ENCODE measurements around the gene CPPED1.

CPPED1 gene

DNA sequence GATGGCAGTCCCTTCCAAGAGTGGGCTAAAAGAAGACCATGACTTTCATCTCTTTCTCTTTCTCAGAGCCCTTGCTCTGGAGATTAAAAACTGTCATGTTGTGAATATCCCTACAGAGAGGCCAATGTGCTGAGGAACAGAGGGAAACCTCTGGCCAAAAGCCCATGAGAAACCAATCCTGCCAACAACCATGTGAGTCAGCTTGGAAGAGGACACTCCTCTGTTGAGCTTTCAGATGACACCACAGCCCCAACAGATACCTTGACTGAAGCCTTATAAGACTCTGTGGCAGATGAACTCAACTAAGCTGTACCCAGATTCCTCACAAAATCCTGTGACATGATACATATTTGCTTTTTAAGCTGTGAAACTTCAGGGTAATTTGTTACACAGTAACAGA lies 19.6 kb downstream of the CPPED1 start:
- no peak overlapping the region for H3K4me3 ChIP-seq (ENCODE audit: low read depth, low read length)
- no peak for TF ChIP-seq MAX (IDR thresholded peaks at IDR 0.05; ENCODE audit: low read depth, low read length)
- TF ChIP-seq MYC (IDR thresholded peaks at IDR 0.05; ENCODE audit: low read depth, low read length), result no peak
- no peak for TF ChIP-seq CTCF (IDR thresholded peaks at IDR 0.05; ENCODE audit: low read depth, low read length)
- TF ChIP-seq POLR2A (IDR thresholded peaks at IDR 0.05; ENCODE audit: extremely low read depth, insufficient read length), result no peak
- no peak for DNase-seq (ENCODE audit: low read depth)

DNA sequence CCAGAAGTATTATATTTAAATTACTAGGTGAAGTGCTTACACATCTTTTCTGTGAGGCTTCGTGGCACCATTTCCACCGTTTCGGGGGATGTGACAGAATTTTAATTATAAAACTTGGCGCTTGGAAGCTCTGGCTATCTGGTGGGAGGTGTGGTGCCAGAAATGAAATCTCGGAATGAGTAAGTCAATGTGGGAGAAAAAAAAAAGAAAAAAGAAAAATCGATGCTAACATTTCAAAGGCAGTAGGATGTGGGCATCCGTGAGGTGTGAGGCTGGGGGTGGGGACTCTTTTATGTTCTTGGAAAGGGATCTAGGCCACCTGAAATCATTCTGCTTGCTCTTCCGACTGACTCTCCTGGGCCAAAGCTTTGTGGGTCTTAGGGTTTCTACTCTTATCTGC lies 21.9 kb downstream of the CPPED1 start:
- DNase-seq (ENCODE audit: low read depth), result no peak
- H3K4me3 ChIP-seq (ENCODE audit: low read depth, low read length), result no peak overlapping the region
- no peak for TF ChIP-seq MYC (IDR thresholded peaks at IDR 0.05; ENCODE audit: low read depth, low read length)
- no peak for TF ChIP-seq POLR2A (IDR thresholded peaks at IDR 0.05; ENCODE audit: extremely low read depth, insufficient read length)
- no peak for TF ChIP-seq CTCF (IDR thresholded peaks at IDR 0.05; ENCODE audit: low read depth, low read length)
- TF ChIP-seq MAX (IDR thresholded peaks at IDR 0.05; ENCODE audit: low read depth, low read length), result no peak

DNA sequence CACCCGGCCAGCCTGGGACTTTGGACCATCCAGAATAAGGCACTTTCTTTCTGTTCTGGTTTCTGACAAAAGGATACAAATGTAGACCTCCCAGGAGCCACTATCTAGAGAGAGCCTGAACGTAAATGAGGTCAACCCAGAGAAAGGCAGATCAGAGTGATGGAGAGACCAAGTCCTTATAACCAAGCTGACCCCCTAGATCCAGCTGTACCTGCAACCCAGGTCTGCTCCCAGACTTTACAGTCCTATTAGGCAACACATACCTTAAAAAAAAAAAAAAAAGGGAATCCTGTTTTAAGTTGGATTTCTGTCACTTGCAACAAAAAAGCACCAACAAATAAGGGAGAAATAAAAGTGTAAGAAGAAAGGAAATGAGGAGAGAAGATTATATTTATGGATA lies 23.2 kb downstream of the CPPED1 start:
- no peak for TF ChIP-seq CTCF (IDR thresholded peaks at IDR 0.05; ENCODE audit: low read depth, low read length)
- no peak for TF ChIP-seq MAX (IDR thresholded peaks at IDR 0.05; ENCODE audit: low read depth, low read length)
- TF ChIP-seq POLR2A (IDR thresholded peaks at IDR 0.05; ENCODE audit: extremely low read depth, insufficient read length), result no peak
- TF ChIP-seq MYC (IDR thresholded peaks at IDR 0.05; ENCODE audit: low read depth, low read length), result no peak
- no peak for DNase-seq (ENCODE audit: low read depth)
- H3K4me3 ChIP-seq (ENCODE audit: low read depth, low read length), result no peak overlapping the region

GRCh38 chr16:12778726-12779125 lies 25.0 kb downstream of the CPPED1 start:
- TF ChIP-seq MYC (IDR thresholded peaks at IDR 0.05; ENCODE audit: low read depth, low read length) (no peak), MAX (IDR thresholded peaks at IDR 0.05; ENCODE audit: low read depth, low read length) (no peak), POLR2A (IDR thresholded peaks at IDR 0.05; ENCODE audit: extremely low read depth, insufficient read length) (no peak), CTCF (IDR thresholded peaks at IDR 0.05; ENCODE audit: low read depth, low read length) (no peak)
- no peak overlapping the region for H3K4me3 ChIP-seq (ENCODE audit: low read depth, low read length)
- DNase-seq (ENCODE audit: low read depth), result no peak

- H3K4me3 ChIP-seq (ENCODE audit: low read depth, low read length), result no peak overlapping the region
- TF ChIP-seq CTCF (IDR thresholded peaks at IDR 0.05; ENCODE audit: low read depth, low read length) (no peak), POLR2A (IDR thresholded peaks at IDR 0.05; ENCODE audit: extremely low read depth, insufficient read length) (no peak), MAX (IDR thresholded peaks at IDR 0.05; ENCODE audit: low read depth, low read length) (no peak), MYC (IDR thresholded peaks at IDR 0.05; ENCODE audit: low read depth, low read length) (no peak)
- no peak for DNase-seq (ENCODE audit: low read depth)
Observed at GRCh38 chr16:12775656-12776236, 27.9 kb downstream of the CPPED1 start.
